ENCODE data around the gene DEFB126. TPM values are rescaled to one million over a fixed set of nuclear protein-coding genes. Genes with fewer than 3 reads are reported as not detected.

Gene DEFB126
- total RNA-seq, 2 donors from 2014 or later, result not detected

Other genes starting within 250 kb of the DEFB126 start
- gene DEFB125, start 54.9 kb upstream of the DEFB126 start, total RNA-seq, result not detected
- gene DEFB127, start 14.9 kb downstream of the DEFB126 start, total RNA-seq, result not detected
- not detected for gene DEFB128, start 47.1 kb downstream of the DEFB126 start, total RNA-seq
- not detected for gene DEFB129, start 84.7 kb downstream of the DEFB126 start, total RNA-seq
- gene DEFB132, start 115.1 kb downstream of the DEFB126 start, total RNA-seq, result not detected
- gene C20orf96, start 148.2 kb downstream of the DEFB126 start, total RNA-seq, result 10 to 100 TPM; 10.1 to 10.3 TPM
- 10 to 100 TPM; 15.4 to 17.0 TPM for gene ZCCHC3, start 155.0 kb downstream of the DEFB126 start, total RNA-seq
- gene SOX12, start 183.0 kb downstream of the DEFB126 start, total RNA-seq, result 10 to 100 TPM in 1 of 2 donors, 1 to 10 TPM in 1; 4.9 to 11.8 TPM
- 1 to 10 TPM; 4.2 to 8.5 TPM for gene NRSN2, start 204.5 kb downstream of the DEFB126 start, total RNA-seq
- gene TRIB3, start 238.2 kb downstream of the DEFB126 start, total RNA-seq, result 10 to 100 TPM; 31.3 to 39.4 TPM